ENCODE results near the gene AKAP6.

DNA sequence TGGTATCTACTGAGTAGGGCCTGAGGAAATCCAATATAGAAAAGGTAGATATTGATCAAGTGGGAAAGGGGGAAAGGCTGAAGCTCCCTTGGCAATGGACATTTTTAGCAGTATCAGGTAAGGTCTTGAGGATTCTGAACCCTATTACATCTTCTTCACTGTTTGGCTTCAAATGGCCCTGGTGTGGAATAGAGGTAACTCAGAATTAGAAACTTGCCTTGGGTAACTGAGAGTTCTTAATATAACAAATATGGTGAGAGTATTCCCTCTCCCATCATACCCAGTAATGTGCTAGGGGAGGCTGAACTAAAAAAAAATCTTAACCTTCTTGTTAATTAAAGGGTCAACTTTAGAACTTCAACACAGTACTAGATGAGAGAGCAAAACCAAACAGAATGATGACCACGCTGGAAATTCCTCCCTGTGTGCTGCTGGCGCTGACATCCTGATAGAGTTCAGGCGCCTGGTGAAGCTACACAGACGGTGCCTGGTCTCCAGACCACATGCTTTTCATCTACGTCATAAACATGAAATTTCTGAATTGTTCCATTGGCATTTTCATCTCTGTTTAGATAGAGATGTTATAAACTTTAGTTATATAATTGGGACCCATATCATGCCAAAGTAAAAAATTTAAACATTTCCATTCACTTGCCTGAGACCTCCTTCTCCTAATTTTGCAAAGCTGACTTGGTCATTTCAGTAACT, 128.3 kb downstream of the AKAP6 start:
- TF ChIP-seq, protein P1, sequence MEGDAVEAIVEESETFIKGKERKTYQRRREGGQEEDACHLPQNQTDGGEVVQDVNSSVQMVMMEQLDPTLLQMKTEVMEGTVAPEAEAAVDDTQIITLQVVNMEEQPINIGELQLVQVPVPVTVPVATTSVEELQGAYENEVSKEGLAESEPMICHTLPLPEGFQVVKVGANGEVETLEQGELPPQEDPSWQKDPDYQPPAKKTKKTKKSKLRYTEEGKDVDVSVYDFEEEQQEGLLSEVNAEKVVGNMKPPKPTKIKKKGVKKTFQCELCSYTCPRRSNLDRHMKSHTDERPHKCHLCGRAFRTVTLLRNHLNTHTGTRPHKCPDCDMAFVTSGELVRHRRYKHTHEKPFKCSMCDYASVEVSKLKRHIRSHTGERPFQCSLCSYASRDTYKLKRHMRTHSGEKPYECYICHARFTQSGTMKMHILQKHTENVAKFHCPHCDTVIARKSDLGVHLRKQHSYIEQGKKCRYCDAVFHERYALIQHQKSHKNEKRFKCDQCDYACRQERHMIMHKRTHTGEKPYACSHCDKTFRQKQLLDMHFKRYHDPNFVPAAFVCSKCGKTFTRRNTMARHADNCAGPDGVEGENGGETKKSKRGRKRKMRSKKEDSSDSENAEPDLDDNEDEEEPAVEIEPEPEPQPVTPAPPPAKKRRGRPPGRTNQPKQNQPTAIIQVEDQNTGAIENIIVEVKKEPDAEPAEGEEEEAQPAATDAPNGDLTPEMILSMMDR (IDR thresholded peaks at IDR 0.05; ENCODE audit: low read depth, low read length, poor library complexity, severe bottlenecking): no peak
- no peak for TF ChIP-seq EZH2phosphoT487 (IDR thresholded peaks at IDR 0.05; ENCODE audit: borderline replicate concordance, low read length)
